OCI-LY1 (cell line): ENCODE measurements around the gene PTGFRN.

Source experiments
- CTCF ChIP-seq: fragments of 200-600 bp; sonication (generic), shearing (Covaris generic); IDR thresholded peaks from 2 replicates; pipeline ENCODE4 v1.5.1; 2017; ENCODE audit warnings: mild to moderate bottlenecking, antibody characterized with exemption, low read length, moderate library complexity, mixed read lengths
- EZH2 ChIP-seq: fragments of 200-600 bp; sonication (generic), shearing (Covaris generic); IDR thresholded peaks from 2 replicates; pipeline ENCODE4 v1.8.0; 2017; ENCODE audit warnings: borderline replicate concordance, mixed run types, mild to moderate bottlenecking, antibody characterized with exemption, low read length, moderate library complexity, mixed read lengths

- TF ChIP-seq CTCF (no peak), EZH2 (no peak)
Measured at GRCh38 chr1:116880917-116881316, 28.8 kb upstream of the PTGFRN start.
